ENCODE measurements around the gene PLXNA2.

The PLXNA2 gene

GRCh38 chr1:208227366-208227765 lies 16.8 kb downstream of the PLXNA2 start:
- no peak for TF ChIP-seq ZNF70 (CRISPR knock-in tag; IDR thresholded peaks at IDR 0.05)
- no peak for TF ChIP-seq ZC3H10 (CRISPR knock-in tag; IDR thresholded peaks at IDR 0.05)
- no peak for TF ChIP-seq GLIS3 (CRISPR knock-in tag; IDR thresholded peaks at IDR 0.05)
- no peak for TF ChIP-seq OSR1 (CRISPR knock-in tag; IDR thresholded peaks at IDR 0.05)
- TF ChIP-seq POU6F1 (CRISPR knock-in tag; IDR thresholded peaks at IDR 0.05; ENCODE audit: borderline replicate concordance, low read depth) = no peak
- no peak for TF ChIP-seq CSRNP3 (CRISPR knock-in tag; IDR thresholded peaks at IDR 0.05)
- ATAC-seq = no peak

- no peak for ATAC-seq
- no peak for TF ChIP-seq TOX (CRISPR knock-in tag; IDR thresholded peaks at IDR 0.05; ENCODE audit: borderline replicate concordance)
- no peak for TF ChIP-seq BACH2 (CRISPR knock-in tag; IDR thresholded peaks at IDR 0.05; ENCODE audit: borderline replicate concordance)
- TF ChIP-seq POU6F1 (CRISPR knock-in tag; IDR thresholded peaks at IDR 0.05; ENCODE audit: borderline replicate concordance, low read depth) = no peak
- no peak for TF ChIP-seq TCF4 (CRISPR knock-in tag; IDR thresholded peaks at IDR 0.05; ENCODE audit: borderline replicate concordance)
- no peak for TF ChIP-seq GLIS3 (CRISPR knock-in tag; IDR thresholded peaks at IDR 0.05)
- no peak for TF ChIP-seq ESRRG (CRISPR knock-in tag; IDR thresholded peaks at IDR 0.05)
- no peak for TF ChIP-seq ZNF565 (CRISPR knock-in tag; conservative IDR thresholded peaks at IDR 0.05; ENCODE audit: low read depth)
- TF ChIP-seq PATZ1 (CRISPR knock-in tag; IDR thresholded peaks at IDR 0.05; ENCODE audit: borderline replicate concordance) = no peak
- TF ChIP-seq ZNF8 (CRISPR knock-in tag; IDR thresholded peaks at IDR 0.05) = no peak
- TF ChIP-seq ZC3H10 (CRISPR knock-in tag; IDR thresholded peaks at IDR 0.05) = no peak
- TF ChIP-seq ZNF70 (CRISPR knock-in tag; IDR thresholded peaks at IDR 0.05) = no peak
- TF ChIP-seq RARB (CRISPR knock-in tag; IDR thresholded peaks at IDR 0.05) = no peak
- no peak for TF ChIP-seq ARNTL (CRISPR knock-in tag; IDR thresholded peaks at IDR 0.05; ENCODE audit: borderline replicate concordance, low read depth)
- TF ChIP-seq ISL1 (CRISPR knock-in tag; IDR thresholded peaks at IDR 0.05) = no peak
- no peak for TF ChIP-seq PPARA (CRISPR knock-in tag; IDR thresholded peaks at IDR 0.05; ENCODE audit: borderline replicate concordance)
- TF ChIP-seq CSDC2 (CRISPR knock-in tag; IDR thresholded peaks at IDR 0.05) = no peak
Observed at GRCh38 chr1:208225954-208226937, 17.9 kb downstream of the PLXNA2 start.

- no peak for TF ChIP-seq CSRNP3 (CRISPR knock-in tag; IDR thresholded peaks at IDR 0.05)
- ATAC-seq = no peak
Observed at GRCh38 chr1:208224192-208224713, 19.9 kb downstream of the PLXNA2 start.

- no peak for TF ChIP-seq SNAI2 (CRISPR knock-in tag; IDR thresholded peaks at IDR 0.05)
- TF ChIP-seq OSR1 (CRISPR knock-in tag; IDR thresholded peaks at IDR 0.05) = no peak
- TF ChIP-seq CSRNP3 (CRISPR knock-in tag; IDR thresholded peaks at IDR 0.05) = no peak
- no peak for TF ChIP-seq TSHZ2 (CRISPR knock-in tag; IDR thresholded peaks at IDR 0.05)
- TF ChIP-seq ARNTL (CRISPR knock-in tag; IDR thresholded peaks at IDR 0.05; ENCODE audit: borderline replicate concordance, low read depth) = no peak
- TF ChIP-seq CSDC2 (CRISPR knock-in tag; IDR thresholded peaks at IDR 0.05) = no peak
- no peak for ATAC-seq
Observed at GRCh38 chr1:208223136-208223535, 21.0 kb downstream of the PLXNA2 start.
